Esophagus squamous epithelium (tissue), 5 donors: Measurements from ENCODE around the gene RBM48. TPM values are rescaled to one million over a fixed set of nuclear protein-coding genes. Genes with fewer than 3 reads are reported as not detected.
"Not testable (repeated sequence)": the region's sequence is repeated elsewhere in the genome, so short reads cannot be mapped to it uniquely, and the experiment has no call there.

Experiments used
- DNase-seq: peaks from one replicate; lab custom pipeline; 2025; lab: John Stamatoyannopoulos, UW
- H3K27ac ChIP-seq, 4 donors: fragments of 200-600 bp; sonication (generic); one replicate each; pipeline ENCODE4 v1.5.1; 2016 to 2019; ENCODE audit warnings: mild to moderate bottlenecking in 1 of 4
- H3K27me3 ChIP-seq, 4 donors: fragments of 200-600 bp; sonication (generic); 1 replicate in 3 of 4; 2 replicates in 1 of 4; pipeline versions ENCODE4 v1.5.1 to v1.6.0; 2017 to 2021; ENCODE audit warnings: antibody characterized with exemption in 1 of 4
- H3K36me3 ChIP-seq, 3 donors: fragments of 200-600 bp; sonication (generic); one replicate each; pipeline ENCODE4 v1.5.1; 2016 to 2019
- H3K4me1 ChIP-seq, 3 donors: fragments of 200-600 bp; sonication (generic); one replicate each; pipeline ENCODE4 v1.5.1; 2017 to 2019
- H3K4me3 ChIP-seq, 4 donors: fragments of 200-600 bp; sonication (generic); 1 replicate in 3 of 4; 2 replicates in 1 of 4; pipeline ENCODE4 v1.5.1; 2016 to 2019; ENCODE audit warnings: mild to moderate bottlenecking in 2 of 4, moderate library complexity in 1 of 4
- H3K9me3 ChIP-seq, 3 donors: fragments of 200-600 bp; sonication (generic); one replicate each; pipeline ENCODE4 v1.5.1; 2016 to 2019
- CTCF ChIP-seq, 6 experiments: fragments of 450-650 bp in 4 of 6; fragments of 200-600 bp in 2 of 6; sonication (generic) in 2 of 6; IDR thresholded peaks; one replicate each; pipeline ENCODE4 v1.5.1; 2016 to 2019; ENCODE audit warnings: antibody characterized with exemption in 6 of 6, mild to moderate bottlenecking in 4 of 6, moderate library complexity in 4 of 6
- POLR2A ChIP-seq, 4 donors: fragments of 450-650 bp; IDR thresholded peaks; one replicate each; pipeline ENCODE4 v1.6.1; 2017; ENCODE audit warnings: antibody characterized with exemption in 4 of 4, mild to moderate bottlenecking in 4 of 4, moderate library complexity in 3 of 4
- WGBS, 2 donors: methylation state at CpG; one replicate each; pipeline ENCODE4 v1.1.5; 2018; 5-methylcytosine and 5-hydroxymethylcytosine counted together
- intact Hi-C: fragments of 100-400 bp; cut with DNase I; formaldehyde crosslinking; loops from one replicate; pipeline ENCODE4 v1.15.0; 2022
- total RNA-seq, 4 donors: library from RNA; depleted of rRNA; stranded (reverse); fragments of >200 nt; gene quantifications; one replicate each; pipeline ENCODE4 v1.1.0, GENCODE V29; 2016
- donor health status: DM: yes; HTN: yes; CAD: no.

Gene RBM48
- 10 to 100 TPM in 1 of 4 donors, 1 to 10 TPM in 3; 5.3 to 11.1 (median 7.3) TPM for total RNA-seq

- H3K27me3 ChIP-seq = no peaks in the 10 kb centered on the region
- TF ChIP-seq CTCF (IDR thresholded peaks at IDR 0.05) (peak in 5 of 6 experiments; percentile 9 to 75 (median 26)), POLR2A (IDR thresholded peaks at IDR 0.05) (peak in 3 of 4 donors; percentile 19 to 44 (median 35))
- H3K36me3 ChIP-seq = peaks cover 0 to 39% (median 17%) of the 10 kb centered on the region in 3 donors
- 0% methylated on average over 15 to 17 of the region's 79 CpGs for WGBS, 2 donors
- H3K27ac ChIP-seq = peak within 1 kb of the TSS; percentile 89 to 96 (median 94)
- peak within 1 kb of the TSS; percentile 81 to 93 (median 89) for H3K4me3 ChIP-seq
- H3K9me3 ChIP-seq = no peaks in the 10 kb centered on the region
- intact Hi-C loops = no loop called here
- peaks cover 13 to 46% (median 15%) of the 10 kb centered on the region in 3 donors for H3K4me1 ChIP-seq
- DNase-seq = peak; percentile 82
These were observed at the start of gene RBM48, which contains the start of gene PEX1 for GRCh38 chr7:92528188-92528957. TSS of gene RBM48 (plus strand) at chr7:92528795. CDS start at chr7:92528814, 19 bp downstream. TSS of gene PEX1 (minus strand) at chr7:92528520. CDS start at chr7:92528435, 85 bp downstream.

DNA sequence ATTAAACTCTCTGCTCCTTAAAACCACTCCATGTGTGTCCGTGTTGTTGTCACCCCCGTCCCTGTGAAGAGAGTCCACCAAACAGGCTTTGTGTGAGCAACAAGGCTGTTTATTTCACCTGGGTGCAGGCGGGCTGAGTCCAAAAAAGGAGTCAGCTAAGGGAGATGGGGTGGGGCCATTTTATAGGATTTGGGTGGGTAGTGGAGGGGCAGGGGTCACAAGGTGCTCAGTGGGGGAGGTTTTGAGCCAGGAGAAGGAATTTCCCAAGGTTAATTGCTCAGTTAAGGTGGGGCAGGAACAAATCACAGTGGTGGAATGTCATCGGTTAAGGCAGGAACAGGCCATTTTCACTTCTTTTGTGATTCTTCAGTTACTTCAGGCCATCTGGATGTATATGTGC, 49.4 kb upstream of the RBM48 start:
- WGBS, 2 donors = 81 to 100% methylated on average over 2 to 3 of the region's 4 CpGs
- H3K9me3 ChIP-seq, H3K27ac ChIP-seq, H3K4me3 ChIP-seq, intact Hi-C loops, DNase-seq, H3K4me1 ChIP-seq, H3K27me3 ChIP-seq: not testable (repeated sequence)
- peaks cover 0 to 18% (median 0%) of the 10 kb centered on the region in 3 donors for H3K36me3 ChIP-seq

- intact Hi-C loops, H3K9me3 ChIP-seq, H3K4me3 ChIP-seq, DNase-seq, H3K27me3 ChIP-seq, H3K27ac ChIP-seq, H3K4me1 ChIP-seq: not testable (repeated sequence)
- peaks cover 0 to 47% (median 19%) of the 10 kb centered on the region in 3 donors for H3K36me3 ChIP-seq
- 77 to 79% methylated on average over 6 of the region's 6 CpGs for WGBS, 2 donors
These were observed 45.0 kb upstream of the RBM48 start for GRCh38 chr7:92483624-92484023.

GRCh38 chr7:92484226-92484625, 44.4 kb upstream of the RBM48 start:
- DNase-seq, H3K27me3 ChIP-seq, H3K9me3 ChIP-seq, H3K4me1 ChIP-seq, H3K27ac ChIP-seq, intact Hi-C loops, H3K4me3 ChIP-seq: not testable (repeated sequence)
- H3K36me3 ChIP-seq = peaks cover 0 to 53% (median 19%) of the 10 kb centered on the region in 3 donors
- 93 to 98% methylated on average over 6 of the region's 6 CpGs for WGBS, 2 donors

- H3K4me3 ChIP-seq = no peak overlapping the region
- peaks cover 0 to 64% (median 19%) of the 10 kb centered on the region in 3 donors for H3K36me3 ChIP-seq
- TF ChIP-seq POLR2A (IDR thresholded peaks at IDR 0.05) (no peak), CTCF (IDR thresholded peaks at IDR 0.05) (no peak)
- no peaks in the 10 kb centered on the region for H3K27me3 ChIP-seq
- H3K9me3 ChIP-seq = no peaks in the 10 kb centered on the region
- no peaks in the 10 kb centered on the region for H3K4me1 ChIP-seq
- intact Hi-C loops = no loop called here
- 95 to 100% methylated on average over 2 of the region's 2 CpGs for WGBS, 2 donors
- DNase-seq = no peak
- H3K27ac ChIP-seq = peak overlapping the region in 2 of 4 donors; percentile 20 to 27
These were observed 43.2 kb upstream of the RBM48 start for GRCh38 chr7:92485267-92485892.

- Histone ChIP-seq H3K27me3 (no peaks in the 10 kb centered on the region), H3K36me3 (peaks cover 0 to 70% (median 19%) of the 10 kb centered on the region in 3 donors), H3K4me3 (no peak overlapping the region), H3K4me1 (no peaks in the 10 kb centered on the region), H3K9me3 (no peaks in the 10 kb centered on the region), H3K27ac (peak overlapping the region in 2 of 4 donors; percentile 20 to 27)
- DNase-seq = no peak
- TF ChIP-seq CTCF (IDR thresholded peaks at IDR 0.05) = no peak
- TF ChIP-seq POLR2A (IDR thresholded peaks at IDR 0.05) = no peak
- 78 to 80% methylated on average over 1 to 2 of the region's 2 CpGs for WGBS, 2 donors
- intact Hi-C loops = no loop called here
These were observed 42.6 kb upstream of the RBM48 start for GRCh38 chr7:92485974-92486373.
